ENCODE measurements around the gene POLDIP3.
"Not testable (repeated sequence)": the region's sequence is repeated elsewhere in the genome, so short reads cannot be mapped to it uniquely, and the experiment has no call there.

The POLDIP3 gene

DNA sequence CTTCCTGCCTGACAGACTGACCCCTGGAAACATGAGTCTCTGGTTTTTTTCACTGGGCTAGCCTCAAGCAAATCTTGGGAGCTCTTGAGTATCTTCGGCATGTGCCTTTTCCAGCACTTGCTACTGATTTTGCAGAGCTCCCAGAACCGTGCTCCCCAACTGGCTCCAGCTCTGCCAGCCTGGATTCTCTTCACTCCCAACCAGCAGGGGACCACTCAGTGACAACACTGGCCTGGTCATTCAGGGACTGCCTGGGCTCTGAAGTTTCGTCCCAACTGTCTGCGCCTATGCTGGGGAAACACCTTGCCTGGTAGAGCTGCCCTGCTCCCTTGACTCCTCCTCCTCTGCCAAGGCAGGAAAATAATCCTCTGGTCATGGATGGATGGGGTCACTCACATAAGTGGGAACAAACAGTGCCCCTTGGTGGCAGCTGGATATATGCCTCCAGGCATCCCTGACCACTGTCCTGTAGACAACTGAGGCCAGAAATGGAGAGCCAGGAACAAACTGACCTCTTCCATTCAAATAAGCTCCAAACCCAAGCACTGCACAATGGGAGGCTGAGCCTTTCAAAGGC is 30.2 kb downstream of the POLDIP3 start:
- no peak for DNase-seq (ENCODE audit: low spot score)

DNA sequence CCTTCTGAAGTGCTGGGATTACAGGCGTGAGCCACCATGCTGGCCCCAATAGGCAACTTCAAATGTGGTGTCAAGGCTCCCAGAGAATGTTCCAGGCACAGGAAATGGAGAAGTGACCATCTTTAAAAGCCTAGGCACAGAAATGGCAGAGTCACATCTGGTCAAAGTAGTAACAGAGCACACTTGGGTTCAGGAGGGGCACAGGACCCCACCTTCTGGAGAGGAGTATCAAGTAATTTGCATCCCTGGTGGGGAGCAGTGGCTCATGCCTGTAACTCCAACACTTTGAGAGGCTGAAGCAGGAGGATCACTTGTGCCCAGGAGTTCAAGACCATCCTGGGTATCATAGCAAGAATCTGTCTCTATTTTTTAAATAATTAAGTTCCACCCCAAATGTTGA is 31.7 kb downstream of the POLDIP3 start:
- no peak for DNase-seq (ENCODE audit: low spot score)

DNA sequence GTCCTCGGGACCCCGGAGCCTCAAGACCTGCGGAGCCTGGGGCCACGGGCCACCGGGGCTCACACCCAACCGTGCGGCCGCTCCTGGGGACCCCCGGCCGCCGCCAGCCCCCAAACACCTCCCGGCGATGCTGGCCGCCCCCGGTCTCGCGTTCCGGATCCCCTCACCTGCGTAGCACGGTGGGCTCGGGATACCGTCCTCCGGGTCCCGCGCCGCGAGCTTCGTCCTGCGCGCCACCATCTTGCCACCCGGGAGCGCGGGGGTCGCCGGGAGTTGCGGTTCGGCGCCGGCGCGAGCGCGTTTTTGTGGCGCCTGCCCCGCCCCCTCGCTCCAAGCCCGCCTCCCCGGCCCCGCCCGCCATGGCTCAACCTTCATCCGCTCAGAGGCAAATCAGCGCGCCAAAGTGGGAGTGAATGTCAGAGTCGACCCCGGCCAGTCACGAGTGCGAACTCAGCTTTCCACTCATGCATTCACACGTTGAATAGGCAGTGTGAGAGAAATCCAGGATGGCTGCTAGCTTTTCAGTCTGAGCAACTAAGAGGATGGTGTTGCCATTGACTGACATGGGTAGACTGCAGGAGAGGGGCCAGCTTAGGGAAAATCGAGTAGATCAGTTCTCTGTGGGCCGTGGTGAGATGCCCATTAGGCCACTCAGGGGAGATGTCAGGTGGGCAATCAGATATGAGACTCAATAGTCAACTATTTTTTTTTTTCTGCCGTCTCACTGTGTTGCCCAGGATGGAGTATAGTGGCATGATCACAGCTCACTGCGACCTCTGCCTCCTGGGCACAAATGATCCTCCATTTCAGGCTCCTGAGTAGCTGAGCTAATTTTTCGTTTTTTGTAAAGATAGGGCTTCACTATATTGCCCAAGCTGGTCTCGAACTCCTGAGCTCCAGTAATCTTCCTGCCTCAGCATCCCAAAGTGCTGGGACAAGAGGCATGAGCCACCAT is 32.6 kb downstream of the POLDIP3 start:
- peak; percentile 42 for DNase-seq (ENCODE audit: low spot score)

DNA sequence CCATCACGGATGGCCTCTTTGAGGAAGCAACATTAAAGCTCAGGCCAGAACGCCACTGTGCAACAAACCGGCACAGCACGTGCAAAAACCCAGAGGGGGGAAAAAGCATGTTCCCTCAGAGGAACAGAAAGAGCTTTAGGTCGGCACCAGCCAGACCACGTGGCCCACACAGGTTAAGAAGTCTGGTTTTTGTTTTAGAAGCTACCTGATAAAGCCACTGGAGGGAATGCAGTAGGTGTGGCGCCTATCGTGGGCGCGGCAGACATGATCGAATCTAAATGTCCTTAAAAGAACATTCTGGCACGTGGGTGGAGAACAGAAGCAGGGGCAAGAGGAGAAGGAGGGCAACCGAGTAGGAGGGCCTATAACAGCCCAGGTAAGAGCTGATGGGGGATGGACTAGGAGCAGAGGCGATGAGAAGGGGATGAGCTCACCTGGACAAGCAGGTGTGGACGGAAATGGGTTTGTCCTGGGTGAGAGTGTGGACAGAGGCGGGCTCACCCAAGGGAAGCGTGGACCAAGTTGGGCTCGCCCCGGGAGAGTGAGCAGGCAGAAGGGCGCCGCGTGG is 33.4 kb downstream of the POLDIP3 start:
- DNase-seq (ENCODE audit: low spot score), result not testable (repeated sequence)

DNA sequence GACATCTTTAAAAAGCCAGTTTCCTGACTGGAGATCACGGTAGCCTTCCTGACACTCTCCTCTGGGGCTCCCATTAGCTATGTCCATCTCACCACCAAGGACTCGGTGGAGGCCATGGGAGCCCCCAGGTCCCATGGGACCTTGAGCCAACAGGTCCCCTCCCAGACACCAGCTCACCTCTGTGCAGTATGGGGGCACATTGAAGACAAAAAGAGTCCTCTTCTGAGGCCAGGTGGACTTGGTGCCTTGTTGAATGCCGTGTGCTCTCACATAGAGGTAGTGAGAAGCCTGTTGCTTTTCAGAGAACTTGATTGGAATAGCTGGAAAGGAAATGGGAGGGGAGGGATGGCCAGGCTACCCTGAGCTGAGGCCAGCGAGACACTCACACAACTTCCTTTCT is 34.6 kb downstream of the POLDIP3 start:
- not testable (repeated sequence) for DNase-seq (ENCODE audit: low spot score)

DNA sequence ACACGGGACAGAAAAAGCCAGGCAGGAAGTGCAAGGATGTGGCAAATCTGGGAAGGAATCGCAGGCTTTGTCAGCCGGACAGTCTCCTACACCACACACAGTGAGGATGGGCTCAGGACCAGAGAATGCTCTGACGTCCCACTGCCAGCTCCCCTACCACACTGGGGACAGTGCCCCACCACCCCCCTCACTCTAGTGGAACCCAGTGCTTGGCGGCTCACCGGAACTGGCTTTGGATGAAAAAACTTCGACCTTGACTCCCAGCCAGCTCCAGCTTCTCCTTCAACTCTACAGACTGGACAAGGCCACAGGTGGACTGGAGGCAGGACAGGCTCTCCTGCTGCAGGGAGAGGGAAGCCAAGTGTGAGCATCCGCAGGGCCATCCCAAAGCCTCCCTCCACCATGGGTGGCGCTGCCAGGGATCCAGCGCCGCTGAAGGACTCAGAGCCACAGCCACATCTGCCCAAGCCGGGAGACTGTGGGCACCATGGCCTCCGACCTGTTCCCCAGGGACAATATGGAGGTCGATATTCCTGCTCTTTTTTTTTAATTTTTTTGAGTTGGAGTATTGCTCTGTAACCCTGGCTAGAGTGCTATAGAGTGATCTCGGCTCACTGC is 37.0 kb downstream of the POLDIP3 start:
- DNase-seq (ENCODE audit: low spot score), result no peak

DNA sequence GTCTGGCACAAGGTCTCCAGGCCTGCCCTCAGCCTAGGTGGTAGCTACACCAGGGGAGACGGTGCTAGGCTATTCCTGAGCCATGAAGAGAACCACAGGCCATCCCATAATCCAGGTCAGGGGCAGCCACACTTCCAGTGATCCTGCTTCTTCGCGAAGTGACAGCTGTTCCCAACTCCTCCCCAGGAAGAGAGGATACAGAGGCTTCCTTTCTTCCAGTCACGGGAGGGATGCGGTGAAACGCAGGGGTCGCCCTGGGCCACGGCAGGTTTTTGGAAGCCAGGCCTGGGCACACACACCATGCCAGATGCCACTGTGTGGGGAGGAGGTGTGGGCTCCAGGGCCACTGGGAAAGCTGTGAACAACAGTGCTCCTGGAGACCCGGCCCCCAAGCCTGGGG is 37.5 kb downstream of the POLDIP3 start:
- not testable (repeated sequence) for DNase-seq (ENCODE audit: low spot score)

DNA sequence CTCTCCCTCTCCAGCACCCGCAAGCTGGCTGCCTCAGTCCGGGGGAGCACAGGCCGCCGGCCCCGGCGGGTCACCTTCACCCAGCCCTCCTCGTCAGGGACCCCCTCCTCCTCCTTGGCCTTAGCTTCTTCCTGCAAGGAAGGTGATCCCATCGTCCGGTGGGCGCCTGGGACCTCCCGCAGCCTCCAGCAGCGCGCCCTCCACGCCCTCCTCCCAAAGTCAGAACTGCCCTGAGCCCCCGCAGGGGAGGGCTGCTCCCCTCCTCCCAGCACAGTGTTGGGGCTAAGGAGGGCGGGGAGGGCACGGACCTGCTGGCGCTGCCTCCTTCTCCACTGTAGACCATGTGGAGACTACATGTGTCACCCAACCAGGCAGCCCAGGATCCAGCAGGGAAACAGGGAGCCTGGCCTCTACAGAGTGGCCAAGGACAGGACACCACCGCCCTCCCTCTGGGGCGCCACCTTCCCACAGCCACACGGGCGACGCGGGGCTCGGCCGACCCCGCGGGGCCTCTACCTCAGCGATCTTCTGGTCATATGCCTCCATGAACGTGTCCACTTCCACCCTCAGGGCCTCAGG is 38.6 kb downstream of the POLDIP3 start:
- DNase-seq (ENCODE audit: low spot score), result not testable (repeated sequence)

DNA sequence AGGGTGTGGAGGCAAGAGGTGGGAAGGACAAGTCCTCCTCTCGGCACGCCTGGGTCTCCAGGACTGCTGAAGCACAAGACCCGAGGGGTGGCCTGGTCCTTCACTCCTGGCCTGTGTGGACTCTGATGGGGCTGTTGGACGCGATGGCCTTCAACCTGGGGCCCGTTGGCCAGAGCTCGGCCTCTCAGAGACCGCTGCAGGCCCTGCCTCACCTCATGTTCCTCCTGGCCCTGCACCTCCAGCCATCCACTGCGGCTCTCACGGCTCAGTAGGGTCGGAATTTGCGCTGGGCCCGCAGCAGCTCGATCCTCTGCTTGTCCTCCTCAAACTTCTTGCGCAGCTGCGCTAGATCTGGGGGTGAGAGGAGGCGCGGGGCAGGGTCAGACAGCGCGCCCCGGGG is 40.2 kb downstream of the POLDIP3 start:
- not testable (repeated sequence) for DNase-seq (ENCODE audit: low spot score)

DNA sequence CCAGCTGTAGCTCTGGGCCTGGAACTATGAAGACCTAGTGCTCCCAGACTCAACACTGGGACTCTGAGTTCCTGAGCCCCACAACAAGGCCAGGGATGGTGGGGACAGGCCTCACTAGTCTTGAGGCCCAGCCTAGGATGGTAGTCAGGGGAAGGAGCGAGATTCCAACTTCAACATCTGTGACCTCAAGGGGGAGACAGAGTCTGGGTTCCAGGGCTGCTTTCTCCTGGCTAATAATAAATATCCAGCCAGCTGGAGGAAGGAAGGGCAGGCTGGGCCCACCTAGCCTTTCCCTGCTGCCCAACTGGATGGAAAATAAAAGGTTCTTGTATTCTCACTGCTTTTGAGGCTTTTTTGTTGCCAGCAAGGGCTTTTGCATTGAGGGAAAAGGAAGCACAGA is 40.6 kb downstream of the POLDIP3 start:
- DNase-seq (ENCODE audit: low spot score), result not testable (repeated sequence)

DNA sequence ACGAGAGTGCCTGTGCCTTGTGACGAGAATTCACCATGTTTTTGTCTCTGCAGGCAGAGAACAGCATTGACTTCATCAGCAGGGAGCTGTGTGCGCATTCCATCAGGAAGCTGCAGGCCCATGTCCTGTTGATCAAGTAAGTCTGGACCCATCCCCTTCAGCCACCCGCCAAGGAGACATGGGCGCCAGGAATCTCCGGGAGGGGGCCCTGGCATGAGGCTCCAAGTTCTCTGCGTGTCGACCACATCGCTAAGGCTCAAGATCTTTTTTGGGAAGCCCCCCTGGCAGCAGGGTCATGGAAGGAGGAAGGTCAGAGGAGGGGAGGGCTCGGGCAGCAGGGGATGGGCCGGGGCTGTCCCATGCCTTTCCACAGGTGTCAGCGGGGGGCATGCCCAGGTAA is 43.6 kb downstream of the POLDIP3 start:
- DNase-seq (ENCODE audit: low spot score), result not testable (repeated sequence)

DNA sequence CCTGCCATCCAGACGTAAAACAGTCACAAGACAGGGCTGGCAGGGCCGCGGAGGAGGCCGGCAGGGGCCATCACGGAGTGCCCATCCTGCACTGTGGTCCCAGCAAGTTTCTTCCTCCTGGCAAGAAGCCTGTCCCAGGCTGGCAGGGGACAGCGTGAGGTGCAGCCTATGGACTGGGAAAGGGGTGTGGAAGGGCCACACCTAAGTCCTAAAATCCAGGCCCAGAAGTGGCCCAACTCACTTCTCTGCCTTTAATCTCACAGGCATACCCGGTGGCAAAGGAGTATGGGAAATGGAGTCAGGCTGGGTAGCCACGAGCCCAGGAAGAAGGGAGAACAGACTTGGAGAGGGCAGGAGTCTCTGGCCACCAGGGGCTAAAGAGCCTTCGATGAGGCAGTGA is 44.1 kb downstream of the POLDIP3 start:
- DNase-seq (ENCODE audit: low spot score), result not testable (repeated sequence)

DNA sequence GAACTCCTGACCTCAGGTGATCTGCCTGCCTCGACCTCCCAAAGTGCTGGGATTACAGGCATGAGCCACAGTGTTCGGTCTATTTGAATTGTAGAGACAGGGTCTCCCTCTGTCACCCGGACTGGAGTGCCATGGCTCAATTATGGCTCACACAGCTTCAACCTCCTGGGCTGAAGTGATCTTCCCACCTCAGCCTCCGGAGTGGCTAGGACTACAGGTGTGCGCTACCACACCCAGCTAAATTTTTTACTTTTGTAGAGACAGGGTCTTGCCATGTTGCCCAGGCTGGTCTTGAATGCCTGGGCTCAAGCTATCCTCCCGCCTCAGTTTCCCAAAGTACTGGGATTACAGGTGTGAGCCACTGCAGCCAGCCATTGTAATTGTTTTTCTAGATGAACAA is 46.7 kb downstream of the POLDIP3 start:
- DNase-seq (ENCODE audit: low spot score), result not testable (repeated sequence)

DNA sequence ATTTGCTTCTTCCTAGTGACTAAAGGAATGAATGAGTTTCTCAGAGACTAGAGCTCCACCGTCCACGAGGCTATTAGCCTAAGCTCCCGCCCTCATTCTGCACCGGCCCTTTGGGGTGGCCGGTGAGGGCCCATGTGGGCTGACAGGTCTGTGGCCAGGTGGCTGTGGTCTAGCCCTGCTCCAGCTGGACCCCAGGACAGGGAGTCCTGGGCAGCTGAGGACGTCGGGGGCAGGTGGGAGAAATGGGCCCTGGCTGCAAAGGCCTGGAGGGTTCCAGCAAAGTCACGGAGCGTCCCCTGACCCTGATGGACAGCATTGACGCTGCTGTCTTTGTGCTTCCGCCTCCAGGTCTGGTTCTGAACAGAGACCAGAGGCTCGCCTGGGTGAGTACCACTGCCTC is 48.7 kb downstream of the POLDIP3 start:
- no peak for DNase-seq (ENCODE audit: low spot score)

DNA sequence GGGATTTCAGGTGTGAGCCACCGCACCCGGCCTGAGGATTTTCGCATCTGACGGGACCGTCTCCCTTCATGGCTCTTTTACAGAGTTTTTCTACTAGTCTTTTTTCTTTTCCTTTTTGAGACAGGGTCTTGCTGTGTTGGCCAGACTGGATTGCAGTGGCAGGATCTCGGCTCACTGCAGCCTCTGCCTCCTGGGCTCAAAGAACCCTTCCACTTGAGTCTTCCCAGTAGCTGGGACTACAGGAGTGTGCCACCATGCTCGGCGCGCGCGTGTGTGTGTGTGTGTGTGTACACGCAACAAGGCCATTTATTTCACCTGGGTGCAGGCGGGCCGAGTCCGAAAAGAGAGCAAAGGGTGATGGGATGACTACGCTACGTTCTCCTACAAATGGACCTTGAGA is 50.0 kb downstream of the POLDIP3 start:
- no peak for DNase-seq (ENCODE audit: low spot score)

DNA sequence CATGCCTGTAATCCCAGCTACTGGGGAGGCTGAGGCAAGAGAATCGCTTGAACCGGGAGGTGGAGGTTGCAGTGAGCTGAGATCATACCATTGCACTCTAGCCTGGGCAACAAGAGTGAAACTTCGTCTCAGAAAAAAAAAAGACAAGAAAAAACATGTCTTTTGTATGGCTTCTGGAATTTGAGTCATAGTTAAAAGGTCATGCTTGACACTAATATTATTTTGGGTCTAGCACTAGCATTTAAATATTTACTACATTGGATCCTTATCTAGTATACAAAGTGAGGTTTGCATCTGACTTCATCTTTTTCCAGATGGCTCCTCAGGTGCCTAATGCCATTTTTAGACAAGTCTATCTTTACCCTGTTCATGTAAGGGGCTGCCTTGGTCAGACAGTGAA is 50.7 kb downstream of the POLDIP3 start:
- not testable (repeated sequence) for DNase-seq (ENCODE audit: low spot score)

DNA sequence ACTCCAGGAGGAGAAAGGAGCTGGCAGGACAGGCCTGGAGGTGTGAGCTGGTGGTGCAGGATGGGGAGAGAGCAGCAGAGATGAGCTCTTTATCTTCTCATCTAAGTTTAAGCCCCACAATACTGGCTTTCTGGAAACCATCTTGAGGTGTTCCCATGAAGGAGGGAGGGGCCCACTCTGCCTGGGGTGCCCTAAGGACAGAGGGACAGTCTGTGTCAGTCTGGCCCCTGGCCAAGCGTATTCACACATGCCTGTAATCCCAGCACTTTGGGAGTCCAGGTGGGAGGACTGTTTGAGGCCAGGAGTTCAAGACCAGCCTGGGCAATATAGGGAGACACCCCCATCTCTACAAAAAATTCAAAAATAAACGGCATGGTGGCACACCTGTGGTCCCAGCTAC is 52.0 kb downstream of the POLDIP3 start:
- DNase-seq (ENCODE audit: low spot score), result no peak

DNA sequence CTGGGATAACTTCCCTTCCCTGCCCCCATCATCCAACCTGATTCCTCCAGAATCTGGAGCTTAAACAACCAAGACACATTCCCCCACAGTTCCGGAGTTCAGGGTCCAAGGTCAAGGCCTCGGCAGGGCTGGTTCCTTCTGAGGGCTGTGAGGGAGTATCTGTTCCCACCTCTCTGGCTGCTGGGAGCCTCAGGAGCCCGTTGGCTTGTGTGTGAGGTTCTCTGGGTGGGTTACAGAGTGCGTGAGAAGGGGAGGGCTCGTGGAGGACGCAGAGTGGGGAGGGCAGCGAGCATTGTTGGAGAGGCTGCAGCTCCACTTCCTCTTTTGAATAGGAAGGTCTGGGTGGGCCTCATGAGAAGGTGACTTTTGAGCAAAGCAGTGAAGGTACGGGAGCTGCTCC is 52.4 kb downstream of the POLDIP3 start:
- DNase-seq (ENCODE audit: low spot score), result no peak

DNA sequence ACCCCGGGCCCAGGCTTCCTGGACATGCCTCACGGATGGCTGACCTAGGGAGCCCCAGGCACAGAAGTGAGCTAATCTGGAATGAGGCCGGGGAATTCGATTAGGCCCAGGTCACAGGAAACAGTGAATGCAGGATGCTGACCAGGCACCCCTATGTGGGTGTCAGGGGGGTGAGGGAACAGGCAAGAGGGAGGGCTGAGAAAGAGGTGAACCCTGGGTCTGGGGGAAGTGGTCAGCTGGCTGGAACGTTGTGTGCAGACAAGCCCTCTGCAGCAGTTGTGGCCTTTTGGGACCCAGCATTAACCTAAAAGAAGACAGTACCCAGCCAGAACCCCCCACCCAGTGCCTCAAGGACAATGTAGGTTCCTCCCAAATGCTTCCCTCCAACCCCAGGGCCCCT is 52.8 kb downstream of the POLDIP3 start:
- DNase-seq (ENCODE audit: low spot score), result no peak

DNA sequence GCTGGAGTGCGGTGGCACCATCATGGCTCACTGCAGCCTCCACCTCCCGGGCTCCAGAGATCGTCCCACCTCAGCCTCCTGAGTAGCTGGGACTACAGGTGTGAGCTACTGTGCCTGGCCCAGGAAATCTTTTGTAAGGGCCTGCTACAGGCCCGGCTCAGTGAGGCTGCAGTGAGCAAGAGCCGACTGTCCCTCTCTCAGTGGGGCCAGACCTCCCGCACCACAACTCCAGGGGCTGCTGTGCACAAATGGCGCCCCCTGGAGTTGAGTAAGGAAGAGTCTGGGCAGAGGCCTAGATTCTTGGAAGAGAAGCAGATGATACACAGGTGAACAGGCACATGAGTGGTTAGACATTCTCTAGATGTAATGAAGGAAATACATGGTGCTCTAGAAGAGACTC is 53.9 kb downstream of the POLDIP3 start:
- DNase-seq (ENCODE audit: low spot score), result no peak

DNA sequence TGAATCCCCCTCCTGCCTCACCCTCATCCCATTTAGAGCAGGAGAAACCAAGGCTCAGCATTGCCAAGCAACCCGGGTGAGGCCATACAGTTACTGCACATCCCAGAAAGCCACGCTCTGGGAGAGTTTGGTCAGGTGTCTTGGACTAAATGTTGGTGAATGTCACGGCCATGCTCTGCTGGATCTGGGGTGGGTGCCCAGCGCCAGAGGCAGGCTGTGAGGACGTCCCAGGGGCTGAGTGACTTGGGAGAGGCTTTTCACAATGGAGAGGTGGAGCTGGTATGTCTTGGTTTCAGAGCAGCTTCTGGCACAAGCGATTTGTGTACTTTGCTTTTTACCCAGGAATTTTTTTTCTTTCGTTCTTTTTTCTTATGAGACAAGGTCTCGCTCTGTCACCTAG is 54.3 kb downstream of the POLDIP3 start:
- no peak for DNase-seq (ENCODE audit: low spot score)
